Kidney (tissue), 14 donors: Measurements from ENCODE around the gene CCDC15. TPM values are rescaled to one million over a fixed set of nuclear protein-coding genes. Genes with fewer than 3 reads are reported as not detected.
"Not testable (repeated sequence)": the region's sequence is repeated elsewhere in the genome, so short reads cannot be mapped to it uniquely, and the experiment has no call there.

ENCODE experiments used
- DNase-seq, 5 donors: peaks; one replicate each; pipeline ENCODE4 v3.0.0-alpha.2; 2013 to 2020
- FAIRE-seq: peaks from 2 replicates; lab custom pipeline; 2012; peaks lifted over from hg19 to GRCh38; lab: Jason Lieb, UNC
- H3K27ac ChIP-seq, 2 donors: one replicate each; pipeline ENCODE4 v1.7.0; 2013; ENCODE audit warnings: low read depth in 2 of 2, low read length in 2 of 2, inconsistent platforms in 1 of 2
- H3K27me3 ChIP-seq: one replicate; pipeline ENCODE4 v1.7.1; 2013; ENCODE audit warnings: low read length, inconsistent platforms; ENCODE audit not compliant: control insufficient read depth, insufficient read depth
- H3K36me3 ChIP-seq, 3 donors: one replicate each; pipeline versions ENCODE4 v1.7.0 to v1.7.1; 2013; ENCODE audit warnings: low read length in 3 of 3, control low read depth in 1 of 3, inconsistent platforms in 1 of 3; ENCODE audit not compliant: insufficient read depth in 3 of 3, control insufficient read depth in 2 of 3
- H3K4me1 ChIP-seq, 3 donors: one replicate each; pipeline versions ENCODE4 v1.7.0 to v1.7.1; 2013; ENCODE audit warnings: low read length in 3 of 3, inconsistent platforms in 1 of 3, low read depth in 1 of 3; ENCODE audit not compliant: control insufficient read depth in 2 of 3, insufficient read depth in 2 of 3
- H3K4me3 ChIP-seq, 3 donors: one replicate each; pipeline versions ENCODE4 v1.7.0 to v1.8.1; 2013; ENCODE audit warnings: low read length in 3 of 3, control low read depth in 1 of 3, inconsistent platforms in 1 of 3
- H3K9ac ChIP-seq, 3 donors: one replicate each; pipeline versions ENCODE4 v1.7.0 to v1.7.1; 2013; ENCODE audit warnings: low read length in 3 of 3, control low read depth in 1 of 3, inconsistent platforms in 1 of 3
- H3K9me3 ChIP-seq, 3 donors: one replicate each; pipeline versions ENCODE4 v1.7.0 to v1.7.1; 2013; ENCODE audit warnings: low read length in 3 of 3, control low read depth in 1 of 3, inconsistent platforms in 1 of 3; ENCODE audit not compliant: control insufficient read depth in 2 of 3, insufficient read depth in 1 of 3
- CTCF ChIP-seq: IDR thresholded peaks from 3 replicates; pipeline ENCODE4 v1.5.1; 2012; ENCODE audit warnings: mild to moderate bottlenecking, moderate library complexity, borderline replicate concordance; ENCODE audit not compliant: insufficient read depth; ENCODE audit errors: extremely low read depth
- intact Hi-C: fragments of 100-400 bp; cut with DNase I; formaldehyde crosslinking; loops from one replicate; pipeline ENCODE4 v1.11.1; 2022
- polyA plus RNA-seq: library from polyadenylated mRNA; stranded (reverse); fragments of 350-450 nt; fragmentation: Illumina TruSeq; extraction: RNeasy Lipid Tissue Mini Kit (QIAGEN cat#74804); gene quantifications from one replicate; pipeline ENCODE4 v1.2.3, GENCODE V29; 2014; ENCODE audit warnings: low read depth, low replicate concordance; ENCODE audit not compliant: insufficient read depth
- total RNA-seq: library from RNA; stranded (reverse); fragmentation: NEBNext Ultra II Directional; extraction: Animal tissue kit (Norgen Biotek cat#: 25700); gene quantifications from one replicate; pipeline ENCODE4 v1.2.1, GENCODE V29; 2021
- donor health status: control.
- donor health status: control.
- donor health status: control.
- donor health status: control.
- donor health status: control.
- donor health status: DM: yes; HTN: yes; CAD: no.
- donor health status: Normal renal cell carcinoma (clear cell type).

Gene CCDC15
- total and polyA plus RNA-seq, 2 donors from 2014 or later = 0.22 to 1.5 TPM

DNA sequence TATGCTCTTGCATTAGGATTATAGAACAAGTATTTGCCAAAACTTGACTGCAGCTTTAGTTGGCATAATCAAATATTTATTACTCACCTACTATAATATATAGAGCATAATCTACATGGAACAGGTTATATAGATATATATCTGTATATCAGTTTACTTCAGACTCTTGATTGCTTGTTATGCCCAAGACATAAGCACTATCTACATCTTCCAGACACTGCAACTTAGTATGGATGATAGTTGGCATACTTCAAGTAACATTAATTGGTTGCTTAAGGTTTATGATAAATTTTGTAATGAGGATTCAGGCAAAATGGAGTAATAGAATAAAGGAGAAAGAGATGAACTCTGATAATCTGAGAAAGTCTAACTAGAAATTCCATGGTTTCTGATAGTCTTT, 1.0 kb downstream of the CCDC15 start:
- Histone ChIP-seq H3K4me3 (peak overlapping the region in 1 of 3 donors; percentile 79), H3K9me3 (no peaks in the 10 kb centered on the region), H3K27ac (no peak overlapping the region), H3K36me3 (no peaks in the 10 kb centered on the region), H3K9ac (no peak overlapping the region), H3K27me3 (no peaks in the 10 kb centered on the region), H3K4me1 (peaks cover 0 to 6% (median 5%) of the 10 kb centered on the region in 3 donors)
- no peak for TF ChIP-seq CTCF
- DNase-seq (no peak), FAIRE-seq (no peak)
- intact Hi-C loops = no loop called here

- peak; percentile 74 for TF ChIP-seq CTCF
- intact Hi-C loops = loop anchor here (10.0 kb wide), 1 partner anchor 183 kb away; no protein-coding TSS in a partner anchor
- H3K9me3 ChIP-seq = no peaks in the 10 kb centered on the region
- no peaks in the 10 kb centered on the region for H3K36me3 ChIP-seq
- H3K27ac ChIP-seq = no peak overlapping the region
- no peak overlapping the region for H3K9ac ChIP-seq
- no peak overlapping the region for H3K4me3 ChIP-seq
- peak; percentile 96 for FAIRE-seq
- peak in 3 of 5 donors; percentile 22 to 91 (median 86) for DNase-seq
- no peaks in the 10 kb centered on the region for H3K4me1 ChIP-seq
- H3K27me3 ChIP-seq = no peaks in the 10 kb centered on the region
Measured at GRCh38 chr11:124961972-124962609, 8.1 kb downstream of the CCDC15 start.

- H3K4me3 ChIP-seq, H3K4me1 ChIP-seq, H3K27me3 ChIP-seq, FAIRE-seq, H3K9ac ChIP-seq, DNase-seq, H3K36me3 ChIP-seq, H3K27ac ChIP-seq, H3K9me3 ChIP-seq: not testable (repeated sequence)
- intact Hi-C loops = loop anchor here (10.0 kb wide), 1 partner anchor 177 kb away; no protein-coding TSS in a partner anchor
Measured at GRCh38 chr11:124968197-124968596, 14.2 kb downstream of the CCDC15 start.

GRCh38 chr11:124970925-124971324, 16.9 kb downstream of the CCDC15 start:
- FAIRE-seq = no peak
- intact Hi-C loops = no loop called here
- peak in 1 of 5 donors; percentile 7 for DNase-seq

More at GRCh38 chr11:124970925-124971324, 16.9 kb downstream of the CCDC15 start:
- Histone ChIP-seq H3K9me3 (no peaks in the 10 kb centered on the region), H3K27ac (no peak overlapping the region), H3K4me3 (no peak overlapping the region), H3K36me3 (no peaks in the 10 kb centered on the region), H3K4me1 (no peaks in the 10 kb centered on the region), H3K27me3 (no peaks in the 10 kb centered on the region), H3K9ac (no peak overlapping the region)
- no peak for TF ChIP-seq CTCF
